Gastrocnemius medialis (tissue), 4 donors: ENCODE data around the gene SLC19A3. TPM values are rescaled to one million over a fixed set of nuclear protein-coding genes. Genes with fewer than 3 reads are reported as not detected.

ENCODE experiments used
- ATAC-seq, 2 donors: fragments of 150-250 bp; one replicate each; pipeline ENCODE4 v1.9.1; 2016
- DNase-seq, 2 donors: peaks; one replicate each; pipeline ENCODE4 v3.0.0-alpha.2; 2019
- H3K27ac ChIP-seq, 4 donors: fragments of 200-600 bp; sonication (generic); 1 replicate in 1 of 4; 2 replicates in 3 of 4; pipeline ENCODE4 v1.5.1; 2016 to 2018; ENCODE audit warnings: mild to moderate bottlenecking in 2 of 4, moderate library complexity in 1 of 4
- H3K27me3 ChIP-seq, 3 donors: fragments of 200-600 bp; sonication (generic) in 2 of 3; 1 replicate in 1 of 3; 2 replicates in 2 of 3; pipeline versions ENCODE4 v1.5.1 to v1.6.0; 2016 to 2019; ENCODE audit warnings: mild to moderate bottlenecking in 1 of 3, moderate library complexity in 1 of 3
- H3K36me3 ChIP-seq, 2 donors: fragments of 200-600 bp; sonication (generic) in 1 of 2; one replicate each; pipeline ENCODE4 v1.5.1; 2017 to 2018
- H3K4me1 ChIP-seq, 2 donors: fragments of 200-600 bp; sonication (generic) in 1 of 2; one replicate each; pipeline ENCODE4 v1.5.1; 2016 to 2017; ENCODE audit warnings: mild to moderate bottlenecking in 2 of 2
- H3K4me3 ChIP-seq, 4 donors: fragments of 200-600 bp; sonication (generic) in 3 of 4; 1 replicate in 1 of 4; 2 replicates in 3 of 4; pipeline ENCODE4 v1.5.1; 2016 to 2019; ENCODE audit warnings: mild to moderate bottlenecking in 2 of 4
- H3K9me3 ChIP-seq, 3 donors: fragments of 200-600 bp; sonication (generic) in 2 of 3; 1 replicate in 1 of 3; 2 replicates in 2 of 3; pipeline ENCODE4 v1.5.1; 2016 to 2019
- POLR2A ChIP-seq, 2 donors: fragments of 450-650 bp; IDR thresholded peaks; one replicate each; pipeline ENCODE4 v1.6.1; 2017; ENCODE audit warnings: antibody characterized with exemption in 2 of 2, mild to moderate bottlenecking in 2 of 2, moderate library complexity in 2 of 2
- in situ Hi-C, 4 donors: fragments of 200-750 bp; cut with MboI; loops; one replicate each; pipeline versions ENCODE4 v1.15.0 to v1.8.0; 2017; ENCODE audit warnings: low sequenced_read_pairs in 4 of 4
- intact Hi-C: fragments of 100-400 bp; cut with DNase I; formaldehyde crosslinking; loops from one replicate; pipeline ENCODE4 v1.15.1; 2023; ENCODE audit warnings: low total_unique reads
- total RNA-seq, 4 donors: library from RNA; depleted of rRNA; stranded (reverse); fragments of >200 nt; gene quantifications; one replicate each; pipeline versions ENCODE4 v1.1.0 to v1.2.3, GENCODE V29; 2016
- TF ChIP-seq, protein P1 (sequence below), 5 experiments: fragments of 450-650 bp in 3 of 5; fragments of 200-600 bp in 2 of 5; sonication (generic) in 2 of 5; IDR thresholded peaks in 4 of 5; conservative IDR thresholded peaks in 1 of 5; 1 replicate in 4 of 5; 2 replicates in 1 of 5; pipeline ENCODE4 v1.5.1; 2016 to 2019; ENCODE audit warnings: antibody characterized with exemption in 5 of 5, mild to moderate bottlenecking in 3 of 5, moderate library complexity in 3 of 5

The SLC19A3 gene
- total RNA-seq, 4 donors from 2014 or later = 0.20 to 0.82 (median 0.80) TPM; not detected in 1

DNA sequence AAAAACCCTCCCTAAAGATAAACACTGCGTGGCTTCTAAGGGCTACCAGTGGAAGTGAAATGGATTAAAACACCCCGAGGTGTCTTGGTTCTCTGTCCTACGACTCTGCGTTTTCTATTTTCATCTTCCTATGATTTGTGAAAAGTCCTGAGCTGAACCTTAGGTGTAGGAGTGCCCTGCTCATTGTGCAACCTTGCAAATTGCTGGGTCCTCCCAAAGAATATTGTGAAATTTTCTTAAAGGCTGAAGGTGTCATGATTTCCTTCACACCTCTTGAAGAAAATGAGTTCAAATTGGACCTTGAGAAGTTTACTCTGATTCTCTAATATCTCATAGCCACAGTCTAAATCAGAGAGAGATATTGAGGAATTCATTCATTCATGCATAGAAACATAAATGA is 1.8 kb upstream of the SLC19A3 start:
- no peak for DNase-seq

DNA sequence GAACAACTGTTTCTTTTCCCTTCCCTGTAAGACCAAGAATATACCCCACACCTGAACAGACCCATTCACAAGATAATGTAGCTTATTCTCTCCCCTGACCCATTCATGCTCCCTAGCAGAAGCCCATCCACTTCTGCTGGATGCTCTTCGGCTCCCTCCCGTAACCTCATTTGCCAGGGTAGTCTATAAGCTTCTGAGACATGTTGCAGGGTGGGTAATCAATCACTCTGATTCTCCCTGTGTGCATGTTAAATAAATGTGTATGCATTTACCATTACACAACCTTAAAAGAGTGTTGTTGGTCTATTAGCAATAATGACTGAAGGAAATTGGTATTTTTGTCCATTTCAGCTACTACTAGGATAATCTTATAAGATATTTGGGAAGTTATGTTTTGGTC is 1.3 kb downstream of the SLC19A3 start:
- Histone ChIP-seq H3K4me3 (no peak overlapping the region), H3K27ac (no peak overlapping the region), H3K9me3 (no peaks in the 10 kb centered on the region), H3K27me3 (peaks cover 0 to 8% (median 0%) of the 10 kb centered on the region in 3 donors), H3K4me1 (peaks cover 0 to 5% of the 10 kb centered on the region in 2 donors), H3K36me3 (no peaks in the 10 kb centered on the region)
- DNase-seq (no peak), ATAC-seq (no peak)
- TF ChIP-seq, protein P1, sequence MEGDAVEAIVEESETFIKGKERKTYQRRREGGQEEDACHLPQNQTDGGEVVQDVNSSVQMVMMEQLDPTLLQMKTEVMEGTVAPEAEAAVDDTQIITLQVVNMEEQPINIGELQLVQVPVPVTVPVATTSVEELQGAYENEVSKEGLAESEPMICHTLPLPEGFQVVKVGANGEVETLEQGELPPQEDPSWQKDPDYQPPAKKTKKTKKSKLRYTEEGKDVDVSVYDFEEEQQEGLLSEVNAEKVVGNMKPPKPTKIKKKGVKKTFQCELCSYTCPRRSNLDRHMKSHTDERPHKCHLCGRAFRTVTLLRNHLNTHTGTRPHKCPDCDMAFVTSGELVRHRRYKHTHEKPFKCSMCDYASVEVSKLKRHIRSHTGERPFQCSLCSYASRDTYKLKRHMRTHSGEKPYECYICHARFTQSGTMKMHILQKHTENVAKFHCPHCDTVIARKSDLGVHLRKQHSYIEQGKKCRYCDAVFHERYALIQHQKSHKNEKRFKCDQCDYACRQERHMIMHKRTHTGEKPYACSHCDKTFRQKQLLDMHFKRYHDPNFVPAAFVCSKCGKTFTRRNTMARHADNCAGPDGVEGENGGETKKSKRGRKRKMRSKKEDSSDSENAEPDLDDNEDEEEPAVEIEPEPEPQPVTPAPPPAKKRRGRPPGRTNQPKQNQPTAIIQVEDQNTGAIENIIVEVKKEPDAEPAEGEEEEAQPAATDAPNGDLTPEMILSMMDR (IDR thresholded peaks at IDR 0.05 in 4 of 5, conservative IDR thresholded peaks at IDR 0.05 in 1 of 5) = no peak
- TF ChIP-seq POLR2A (IDR thresholded peaks at IDR 0.05) = no peak
- intact Hi-C loops = no loop called here
- in situ Hi-C loops = no loop called here

More for the DNA sequence above, 1.8 kb upstream of the SLC19A3 start:
- in situ Hi-C loops (no loop called here), intact Hi-C loops (no loop called here)
- peaks cover 0 to 5% of the 10 kb centered on the region in 2 donors for H3K4me1 ChIP-seq
- ATAC-seq = no peak
- TF ChIP-seq POLR2A (IDR thresholded peaks at IDR 0.05) = no peak
- TF ChIP-seq, protein P1 (IDR thresholded peaks at IDR 0.05 in 4 of 5, conservative IDR thresholded peaks at IDR 0.05 in 1 of 5) = no peak
- no peaks in the 10 kb centered on the region for H3K9me3 ChIP-seq
- H3K27me3 ChIP-seq = peaks cover 0 to 8% (median 0%) of the 10 kb centered on the region in 3 donors
- no peaks in the 10 kb centered on the region for H3K36me3 ChIP-seq
- no peak overlapping the region for H3K4me3 ChIP-seq
- no peak overlapping the region for H3K27ac ChIP-seq

DNA sequence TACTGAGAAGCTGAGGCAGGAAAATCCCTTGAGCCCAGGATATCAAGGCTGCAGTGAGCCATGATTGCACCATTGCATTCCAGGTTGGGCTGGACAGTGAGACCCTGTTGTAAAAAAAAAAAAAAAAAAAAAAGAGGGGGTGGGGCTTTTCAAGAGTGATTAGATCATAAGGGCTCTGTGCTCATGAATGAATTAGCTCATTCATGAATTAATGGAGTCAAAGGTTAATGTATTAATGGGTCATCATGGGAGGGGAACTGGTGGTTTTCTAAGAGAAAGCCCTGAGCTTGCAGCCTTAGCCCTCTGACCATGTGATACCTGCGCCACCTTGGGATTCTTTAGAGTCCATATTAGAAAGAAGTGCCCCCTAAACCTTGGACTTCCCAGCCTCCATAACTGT is 4.5 kb downstream of the SLC19A3 start:
- DNase-seq (no peak), ATAC-seq (no peak)
- no peak for TF ChIP-seq POLR2A (IDR thresholded peaks at IDR 0.05)
- TF ChIP-seq, protein P1 (IDR thresholded peaks at IDR 0.05 in 4 of 5, conservative IDR thresholded peaks at IDR 0.05 in 1 of 5) = no peak
- H3K4me1 ChIP-seq = peaks cover 0 to 4% of the 10 kb centered on the region in 2 donors
- H3K9me3 ChIP-seq = no peaks in the 10 kb centered on the region
- in situ Hi-C loops (no loop called here), intact Hi-C loops (no loop called here)
- peaks cover 0 to 5% (median 0%) of the 10 kb centered on the region in 3 donors for H3K27me3 ChIP-seq
- no peaks in the 10 kb centered on the region for H3K36me3 ChIP-seq
- H3K27ac ChIP-seq = no peak overlapping the region
- H3K4me3 ChIP-seq = no peak overlapping the region

DNA sequence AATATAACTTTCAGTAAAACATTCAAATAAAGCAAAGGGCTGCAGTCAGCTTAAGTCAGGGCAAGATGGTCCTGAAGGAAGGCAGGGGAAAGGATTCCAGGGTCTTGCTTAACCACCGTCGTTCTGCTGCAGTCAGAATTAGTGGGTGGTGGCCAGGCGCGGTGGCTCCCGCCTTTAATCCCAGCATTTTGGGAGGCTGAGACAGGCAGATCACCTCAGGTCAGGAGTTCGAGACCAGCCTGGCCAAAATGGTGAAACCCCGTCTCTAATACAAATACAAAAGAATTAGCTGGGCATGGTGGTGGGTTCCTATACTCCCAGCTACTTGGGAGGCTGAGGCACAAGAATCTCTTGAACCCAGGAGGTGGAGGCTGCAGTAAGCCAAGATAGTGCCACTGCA is 6.8 kb downstream of the SLC19A3 start:
- no peak for DNase-seq
- Histone ChIP-seq H3K9me3 (no peaks in the 10 kb centered on the region), H3K27me3 (no peaks in the 10 kb centered on the region), H3K27ac (no peak overlapping the region), H3K4me1 (no peaks in the 10 kb centered on the region), H3K36me3 (no peaks in the 10 kb centered on the region), H3K4me3 (no peak overlapping the region)
- intact Hi-C loops = no loop called here
- in situ Hi-C loops = no loop called here
- ATAC-seq = no peak
- TF ChIP-seq, protein P1 (IDR thresholded peaks at IDR 0.05 in 4 of 5, conservative IDR thresholded peaks at IDR 0.05 in 1 of 5) = no peak
- no peak for TF ChIP-seq POLR2A (IDR thresholded peaks at IDR 0.05)

DNA sequence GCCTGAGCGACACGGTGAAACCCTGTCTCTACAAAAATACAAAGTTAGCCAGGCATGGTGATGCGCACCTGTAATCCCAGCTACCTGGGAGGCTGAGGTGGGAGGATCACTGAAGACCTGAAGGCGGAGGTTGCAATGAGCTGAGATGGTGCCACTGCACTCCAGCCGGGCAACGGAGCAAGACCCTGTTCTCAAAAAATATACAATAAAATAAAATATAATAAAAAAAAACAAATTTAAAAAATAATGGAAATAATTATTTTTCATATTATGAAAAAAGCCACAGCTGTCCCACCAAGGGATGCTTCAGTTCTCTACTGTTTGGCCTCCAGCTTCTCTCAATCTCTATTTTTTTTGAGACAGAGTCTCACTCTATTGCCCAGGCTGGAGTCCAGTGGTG is 10.4 kb downstream of the SLC19A3 start:
- DNase-seq (no peak), ATAC-seq (no peak)
- TF ChIP-seq POLR2A (IDR thresholded peaks at IDR 0.05) = no peak
- TF ChIP-seq, protein P1 (IDR thresholded peaks at IDR 0.05 in 4 of 5, conservative IDR thresholded peaks at IDR 0.05 in 1 of 5) = no peak
- intact Hi-C loops (no loop called here), in situ Hi-C loops (no loop called here)
- H3K27me3 ChIP-seq = no peaks in the 10 kb centered on the region
- H3K4me3 ChIP-seq = no peak overlapping the region
- H3K36me3 ChIP-seq = no peaks in the 10 kb centered on the region
- no peak overlapping the region for H3K27ac ChIP-seq
- no peaks in the 10 kb centered on the region for H3K9me3 ChIP-seq
- no peaks in the 10 kb centered on the region for H3K4me1 ChIP-seq
